Measurements from ENCODE around the gene RAD51B.
"Not testable (repeated sequence)": the region's sequence is repeated elsewhere in the genome, so short reads cannot be mapped to it uniquely, and the experiment has no call there.

RAD51B gene

DNA sequence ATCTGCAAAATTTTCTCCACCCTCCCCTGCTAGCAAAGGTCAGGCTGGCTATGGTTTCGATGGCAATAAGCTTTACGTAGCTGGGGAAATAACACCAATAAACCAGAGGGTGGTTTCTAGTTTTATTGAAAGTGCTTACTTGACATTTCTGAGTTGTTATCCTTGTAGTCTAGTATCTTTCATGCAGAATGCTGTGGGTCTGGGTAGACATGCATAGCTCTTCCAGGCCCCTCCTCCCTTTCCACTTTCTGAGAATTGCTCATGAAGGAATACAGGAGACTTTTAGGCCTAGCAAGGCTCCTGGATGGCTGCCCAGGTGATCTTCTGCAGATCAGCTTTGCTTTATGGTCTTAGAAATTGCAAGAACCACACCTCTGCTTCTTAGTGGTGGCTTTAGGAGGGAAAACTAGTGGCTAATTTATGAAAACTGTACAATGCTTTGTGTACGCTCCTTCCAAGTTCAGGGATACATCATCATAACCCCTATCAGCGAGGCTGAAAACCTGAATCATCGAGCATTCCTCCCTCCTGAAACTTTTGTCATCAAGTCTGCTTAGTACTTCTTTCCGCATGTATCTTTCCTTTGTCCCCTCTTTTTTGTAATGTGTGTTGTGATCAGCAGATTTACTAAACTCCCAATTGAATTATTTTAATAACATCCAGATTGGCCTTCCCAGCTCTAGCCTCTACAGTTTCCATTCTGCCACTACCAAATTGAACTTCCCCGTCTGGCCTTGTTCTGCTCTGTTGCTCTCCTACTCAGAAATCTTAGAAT, 473.0 kb downstream of the RAD51B start:
- FAIRE-seq (peak; percentile 24), DNase-seq (ENCODE audit: insufficient read length) (no peak)
- no peak for TF ChIP-seq TAF1 (IDR thresholded peaks at IDR 0.05; ENCODE audit: borderline replicate concordance, low read depth, low read length)
- no peak for TF ChIP-seq POLR2A (IDR thresholded peaks at IDR 0.05; ENCODE audit: low read depth, low read length)
- TF ChIP-seq POLR2AphosphoS5 (IDR thresholded peaks at IDR 0.05; ENCODE audit: low read depth, low read length): no peak

DNA sequence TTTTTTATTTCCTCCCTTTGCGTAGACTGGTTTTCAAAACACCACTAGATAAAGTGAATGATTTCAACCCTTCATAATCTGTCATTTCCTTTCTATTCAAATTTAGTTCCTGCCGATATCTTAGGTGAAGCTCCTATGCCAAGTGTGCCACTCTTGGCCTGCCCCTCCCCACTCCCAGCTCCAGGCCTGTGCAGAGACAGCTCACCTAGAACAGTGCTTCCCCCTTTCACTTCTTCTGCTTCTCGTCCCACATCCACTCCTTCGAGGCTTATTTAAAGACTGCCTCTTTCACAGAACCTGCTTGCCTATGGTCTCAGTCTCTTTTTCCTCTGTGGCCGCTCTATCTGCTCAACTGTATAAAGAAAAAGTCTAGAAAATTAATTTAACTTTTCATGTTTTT, 473.8 kb downstream of the RAD51B start:
- FAIRE-seq: no peak
- TF ChIP-seq POLR2A (IDR thresholded peaks at IDR 0.05; ENCODE audit: low read depth, low read length) (no peak), TAF1 (IDR thresholded peaks at IDR 0.05; ENCODE audit: borderline replicate concordance, low read depth, low read length) (no peak), POLR2AphosphoS5 (IDR thresholded peaks at IDR 0.05; ENCODE audit: low read depth, low read length) (no peak)
- DNase-seq (ENCODE audit: insufficient read length): no peak

DNA sequence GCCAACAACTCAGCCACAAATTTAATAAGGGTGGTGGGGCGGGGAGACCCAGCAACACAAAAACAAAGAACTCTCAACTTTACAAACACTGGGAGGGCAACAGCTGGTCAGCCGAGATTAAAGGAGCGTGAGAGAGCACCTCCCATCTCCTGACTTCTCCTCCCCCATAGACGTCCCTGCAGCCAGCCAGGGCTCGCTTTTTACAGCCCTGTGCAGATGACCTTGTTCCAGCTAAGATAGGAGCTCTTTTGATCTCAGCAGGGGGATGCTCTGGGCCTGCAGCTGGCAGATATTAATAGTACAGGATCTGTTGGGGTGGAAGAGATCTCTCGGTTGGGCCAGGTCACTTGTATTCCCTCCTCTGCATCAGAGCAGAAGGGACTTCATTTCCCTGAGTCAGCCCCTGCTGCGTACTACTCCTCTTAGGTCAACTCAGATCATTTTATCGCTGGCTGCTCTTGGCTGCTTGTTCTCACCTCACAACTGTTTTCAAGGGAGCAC, 475.8 kb downstream of the RAD51B start:
- FAIRE-seq (no peak), DNase-seq (ENCODE audit: insufficient read length) (no peak)
- TF ChIP-seq TAF1 (IDR thresholded peaks at IDR 0.05; ENCODE audit: borderline replicate concordance, low read depth, low read length): no peak
- TF ChIP-seq POLR2A (IDR thresholded peaks at IDR 0.05; ENCODE audit: low read depth, low read length): no peak
- no peak for TF ChIP-seq POLR2AphosphoS5 (IDR thresholded peaks at IDR 0.05; ENCODE audit: low read depth, low read length)

DNA sequence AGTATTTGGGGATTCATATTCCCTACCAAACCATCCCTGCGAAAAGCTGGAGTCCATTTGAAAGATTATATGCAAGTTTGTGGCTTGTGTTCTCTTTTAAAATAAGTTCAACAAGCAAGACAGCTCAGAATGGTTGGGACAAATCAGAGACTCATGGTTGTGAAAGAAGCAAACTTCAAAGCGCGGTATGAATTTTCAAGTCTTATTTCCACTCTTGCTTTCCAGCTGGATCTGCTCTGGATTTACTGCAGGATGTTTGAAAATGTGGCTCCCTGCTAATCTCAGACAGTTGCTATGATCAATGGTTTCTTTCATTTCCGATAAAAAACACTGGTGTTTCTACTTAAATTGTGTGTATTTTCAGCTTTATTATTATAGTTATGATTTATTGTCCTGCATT, 477.5 kb downstream of the RAD51B start:
- FAIRE-seq: no peak
- no peak for DNase-seq (ENCODE audit: insufficient read length)

DNA sequence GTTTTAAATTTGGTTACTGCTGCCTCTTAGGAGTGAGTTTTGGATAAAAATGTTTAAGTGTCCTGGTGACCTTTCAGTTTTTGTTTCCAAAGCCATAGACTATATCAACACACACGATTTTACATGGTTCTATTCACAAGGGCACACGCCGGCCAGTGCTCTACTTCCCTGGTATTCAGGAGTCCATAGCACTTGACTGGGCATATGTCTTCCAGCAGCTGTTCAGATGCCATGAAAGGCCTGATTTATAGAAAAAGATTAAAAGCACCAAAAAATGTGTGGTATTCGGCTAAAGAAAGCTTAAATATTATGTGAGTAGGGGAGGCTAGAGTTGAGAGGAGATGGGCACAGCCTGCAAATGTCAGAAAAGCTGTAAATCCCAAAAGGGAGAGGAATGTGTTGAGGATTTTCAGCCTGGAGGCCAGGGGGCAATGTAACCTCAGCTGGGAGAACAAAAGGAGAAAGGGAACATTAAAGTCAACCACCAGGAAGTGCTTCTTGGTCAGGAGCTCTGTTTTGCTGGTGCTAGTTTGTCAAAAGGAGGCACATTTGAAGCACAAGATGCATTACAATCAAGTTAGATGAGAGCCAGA, 478.4 kb downstream of the RAD51B start:
- FAIRE-seq (no peak), DNase-seq (ENCODE audit: insufficient read length) (no peak)
- TF ChIP-seq POLR2A (IDR thresholded peaks at IDR 0.05; ENCODE audit: low read depth, low read length): no peak
- TF ChIP-seq TAF1 (IDR thresholded peaks at IDR 0.05; ENCODE audit: borderline replicate concordance, low read depth, low read length): no peak
- TF ChIP-seq POLR2AphosphoS5 (IDR thresholded peaks at IDR 0.05; ENCODE audit: low read depth, low read length): no peak

More for the DNA sequence above, 477.5 kb downstream of the RAD51B start:
- TF ChIP-seq POLR2A (IDR thresholded peaks at IDR 0.05; ENCODE audit: low read depth, low read length) (no peak), POLR2AphosphoS5 (IDR thresholded peaks at IDR 0.05; ENCODE audit: low read depth, low read length) (no peak), TAF1 (IDR thresholded peaks at IDR 0.05; ENCODE audit: borderline replicate concordance, low read depth, low read length) (no peak)

DNA sequence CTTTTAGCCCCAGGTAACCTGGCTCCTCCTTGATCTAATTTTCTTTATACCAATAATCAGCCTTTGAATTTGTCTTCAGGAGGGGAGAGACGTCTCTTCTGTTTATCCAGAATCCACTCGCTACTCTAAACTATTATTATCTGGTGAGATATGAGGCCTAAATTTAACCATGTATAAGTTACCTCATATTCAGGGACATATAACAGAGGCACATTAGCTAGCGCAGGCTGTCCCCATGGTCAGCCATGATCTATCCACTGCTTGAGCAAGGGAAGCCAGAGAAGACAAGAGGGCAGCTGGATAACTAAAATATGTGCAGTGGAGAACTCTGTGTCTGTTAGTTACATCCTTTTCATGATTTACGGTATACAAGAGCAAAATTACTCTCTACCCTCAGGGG, 481.0 kb downstream of the RAD51B start:
- no peak for FAIRE-seq
- DNase-seq (ENCODE audit: insufficient read length): no peak
- TF ChIP-seq POLR2AphosphoS5 (IDR thresholded peaks at IDR 0.05; ENCODE audit: low read depth, low read length) (no peak), TAF1 (IDR thresholded peaks at IDR 0.05; ENCODE audit: borderline replicate concordance, low read depth, low read length) (no peak), POLR2A (IDR thresholded peaks at IDR 0.05; ENCODE audit: low read depth, low read length) (no peak)

DNA sequence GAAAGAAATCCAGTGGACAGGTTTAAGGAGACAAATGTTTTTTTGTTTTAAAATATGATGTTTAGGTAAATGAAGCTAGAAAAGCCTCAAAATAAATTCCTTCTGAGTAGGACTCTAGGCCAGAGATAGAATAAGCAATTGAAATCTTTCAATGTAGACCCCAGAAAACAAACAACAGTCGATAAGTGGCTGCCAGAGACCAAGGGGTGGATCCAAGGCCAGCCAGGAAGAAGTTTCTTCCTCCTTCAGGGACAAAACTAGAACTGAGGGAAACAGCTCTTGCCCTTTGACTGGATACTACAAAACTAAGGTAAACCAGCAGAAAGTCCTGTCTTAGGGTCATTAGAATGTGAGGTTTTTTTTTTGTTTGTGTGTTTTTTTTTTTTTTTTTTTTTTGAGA, 481.6 kb downstream of the RAD51B start:
- FAIRE-seq (no peak), DNase-seq (ENCODE audit: insufficient read length) (no peak)
- no peak for TF ChIP-seq POLR2AphosphoS5 (IDR thresholded peaks at IDR 0.05; ENCODE audit: low read depth, low read length)
- TF ChIP-seq POLR2A (IDR thresholded peaks at IDR 0.05; ENCODE audit: low read depth, low read length): no peak
- no peak for TF ChIP-seq TAF1 (IDR thresholded peaks at IDR 0.05; ENCODE audit: borderline replicate concordance, low read depth, low read length)

DNA sequence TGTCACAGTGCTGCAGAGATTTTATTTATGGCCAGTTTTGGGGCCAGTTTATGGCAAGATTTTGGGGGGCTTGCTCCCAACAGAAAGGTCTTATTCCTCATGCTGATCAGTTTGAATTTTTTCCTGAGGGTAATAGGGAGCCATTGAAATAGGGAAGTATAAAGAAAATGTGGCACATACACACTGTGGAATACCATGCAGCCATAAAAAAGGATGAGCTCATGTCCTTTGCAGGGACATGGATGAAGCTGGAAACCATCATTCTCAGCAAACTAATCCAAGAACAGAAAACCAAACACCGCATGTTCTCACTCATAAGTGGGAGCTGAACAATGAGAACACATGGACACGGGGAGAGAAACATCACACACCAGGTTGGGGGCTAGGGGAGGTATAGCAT, 483.4 kb downstream of the RAD51B start:
- not testable (repeated sequence) for FAIRE-seq; DNase-seq (ENCODE audit: insufficient read length)

DNA sequence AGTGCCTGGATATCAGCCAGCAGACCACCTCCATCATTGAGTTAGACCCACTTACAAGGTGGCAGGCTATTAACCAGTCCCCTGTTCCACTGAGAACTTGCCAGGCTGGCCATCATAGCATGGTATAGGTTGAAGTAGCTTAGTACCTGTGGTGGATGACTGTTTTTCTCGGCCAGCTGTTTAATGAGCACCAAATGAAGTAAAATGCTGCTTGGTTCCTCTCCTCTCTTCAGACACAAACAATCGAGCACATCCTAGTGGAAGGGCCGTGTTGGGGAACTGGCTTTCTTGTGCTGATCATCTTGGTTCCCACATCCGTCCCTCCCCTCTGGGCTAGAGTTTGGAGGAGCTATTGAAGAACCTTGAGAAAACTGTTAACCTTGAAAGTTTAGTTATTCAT, 486.2 kb downstream of the RAD51B start:
- FAIRE-seq (peak; percentile 81), DNase-seq (ENCODE audit: insufficient read length) (no peak)
- TF ChIP-seq POLR2A (IDR thresholded peaks at IDR 0.05; ENCODE audit: low read depth, low read length) (no peak), POLR2AphosphoS5 (IDR thresholded peaks at IDR 0.05; ENCODE audit: low read depth, low read length) (0 out of 2 replicates have a peak, but pooled peaks have one; percentile 33), TAF1 (IDR thresholded peaks at IDR 0.05; ENCODE audit: borderline replicate concordance, low read depth, low read length) (no peak)

DNA sequence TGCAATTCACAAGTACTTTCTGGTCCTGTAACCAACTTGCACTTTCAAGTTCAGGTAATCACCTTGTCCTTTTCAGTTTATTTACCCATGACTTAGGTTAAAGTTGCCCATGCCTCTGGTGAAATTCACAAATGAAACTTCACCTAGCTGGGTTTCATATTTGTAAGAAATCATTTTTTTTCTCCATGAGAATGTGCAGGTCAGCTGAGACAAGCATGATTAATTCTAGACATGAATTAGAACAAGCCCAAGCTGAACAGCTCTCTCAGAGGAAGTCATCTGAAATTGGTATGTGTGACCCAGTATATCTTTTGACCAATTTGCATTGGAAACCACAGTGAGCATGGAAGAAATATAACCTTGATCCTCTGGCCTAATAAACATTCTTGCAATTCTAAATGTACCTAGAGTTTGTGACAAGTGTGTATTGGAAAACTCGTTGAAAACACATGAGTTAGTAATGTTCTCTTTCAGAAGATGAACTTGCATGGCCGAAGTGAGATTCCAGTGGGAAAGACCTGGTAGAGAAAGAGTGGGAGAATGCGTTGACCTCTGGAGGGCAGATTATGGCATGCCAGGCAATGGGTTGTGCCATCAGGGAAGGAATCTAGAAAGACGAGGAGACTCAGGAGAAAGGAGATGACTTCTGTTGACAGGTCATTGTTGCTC, 486.8 kb downstream of the RAD51B start:
- FAIRE-seq (peak; percentile 56), DNase-seq (ENCODE audit: insufficient read length) (no peak)
- no peak for TF ChIP-seq POLR2A (IDR thresholded peaks at IDR 0.05; ENCODE audit: low read depth, low read length)
- no peak for TF ChIP-seq POLR2AphosphoS5 (IDR thresholded peaks at IDR 0.05; ENCODE audit: low read depth, low read length)
- no peak for TF ChIP-seq TAF1 (IDR thresholded peaks at IDR 0.05; ENCODE audit: borderline replicate concordance, low read depth, low read length)

DNA sequence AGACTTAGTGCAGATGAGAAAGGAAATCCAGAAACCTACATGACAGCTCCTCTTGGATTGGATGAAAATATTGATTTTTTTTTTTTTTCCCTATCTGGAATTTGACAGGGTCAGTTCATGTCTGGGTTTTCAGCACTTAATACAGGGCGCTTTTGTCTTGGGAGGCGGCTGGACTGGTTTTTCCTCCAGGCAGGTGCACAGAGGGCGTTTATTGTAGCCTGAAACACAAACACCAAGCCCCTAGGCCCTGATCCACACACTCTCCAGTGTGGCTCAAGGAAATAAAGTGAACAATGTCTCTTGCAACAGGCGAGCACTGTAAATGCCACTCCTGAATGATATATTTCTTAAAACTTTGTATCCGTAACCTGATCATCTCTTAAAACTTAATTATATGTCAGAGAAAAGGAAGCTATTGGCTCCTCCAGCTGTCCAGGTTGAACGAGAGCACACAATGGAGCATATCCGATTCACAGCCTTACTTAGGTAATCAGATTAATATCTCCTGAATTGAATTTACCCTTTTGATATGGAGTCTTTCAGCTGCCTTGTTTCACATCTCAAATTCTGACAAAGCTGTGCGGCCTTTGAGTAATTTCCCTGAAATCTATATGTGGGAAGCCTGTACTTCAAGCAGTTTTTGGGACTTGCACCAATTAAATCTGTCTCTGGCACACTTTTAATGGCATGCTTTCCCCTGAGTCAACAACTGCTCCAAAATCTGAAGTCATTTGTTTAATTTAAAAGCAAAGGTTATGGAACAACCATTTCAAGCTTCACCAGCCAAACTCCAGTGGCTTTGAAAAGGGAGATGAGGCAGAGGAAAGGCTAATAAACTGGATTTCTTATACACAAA, 487.6 kb downstream of the RAD51B start:
- FAIRE-seq (no peak), DNase-seq (ENCODE audit: insufficient read length) (no peak)
- no peak for TF ChIP-seq POLR2A (IDR thresholded peaks at IDR 0.05; ENCODE audit: low read depth, low read length)
- no peak for TF ChIP-seq TAF1 (IDR thresholded peaks at IDR 0.05; ENCODE audit: borderline replicate concordance, low read depth, low read length)
- no peak for TF ChIP-seq POLR2AphosphoS5 (IDR thresholded peaks at IDR 0.05; ENCODE audit: low read depth, low read length)

All from GM12892 (cell line).